HEK293T (cell line): ENCODE results near the gene PRR33.

Experiments used
- SUZ12 ChIP-seq: fragments of 450-650 bp; IDR thresholded peaks from 2 replicates; pipeline ENCODE4 v1.6.1; 2016; ENCODE audit warnings: mild to moderate bottlenecking
- TARDBP ChIP-seq: fragments of 450-650 bp; IDR thresholded peaks from 2 replicates; pipeline ENCODE4 v1.6.1; 2016

- TF ChIP-seq TARDBP (no peak), SUZ12 (no peak)
Observed at GRCh38 chr11:1839924-1840779, 51.5 kb downstream of the PRR33 start.
